BE2C (cell line): ENCODE measurements around the gene LRFN2.

Source experiments
- DNase-seq: peaks from one replicate; pipeline ENCODE4 v3.0.0-alpha.2; 2020
- H3K27me3 ChIP-seq: fragments of 250-450 bp; sonication (Bioruptor Pico); 2 replicates; pipeline ENCODE4 v1.5.1; 2020; ENCODE audit warnings: mild to moderate bottlenecking
- H3K36me3 ChIP-seq: fragments of 250-450 bp; sonication (Bioruptor Pico); 2 replicates; pipeline ENCODE4 v1.5.1; 2020; ENCODE audit warnings: mild to moderate bottlenecking
- H3K4me1 ChIP-seq: fragments of 250-450 bp; sonication (Bioruptor Pico); 2 replicates; pipeline ENCODE4 v1.5.1; 2020
- H3K4me3 ChIP-seq: 2 replicates; pipeline ENCODE4 v1.5.1; 2011; ENCODE audit warnings: low read depth, low read length
- H3K9me3 ChIP-seq: fragments of 250-450 bp; sonication (Bioruptor Pico); 2 replicates; pipeline ENCODE4 v1.5.1; 2020
- TF ChIP-seq, protein P1 (sequence below): IDR thresholded peaks from 2 replicates; pipeline ENCODE4 v1.5.1; 2012; ENCODE audit warnings: mild to moderate bottlenecking, low read depth, low read length

The LRFN2 gene

GRCh38 chr6:40509086-40509485 is 78.1 kb downstream of the LRFN2 start:
- no peak overlapping the region for H3K4me3 ChIP-seq
- peaks cover 9% of the 10 kb centered on the region for H3K4me1 ChIP-seq
- H3K27me3 ChIP-seq: no peaks in the 10 kb centered on the region
- TF ChIP-seq, protein P1, sequence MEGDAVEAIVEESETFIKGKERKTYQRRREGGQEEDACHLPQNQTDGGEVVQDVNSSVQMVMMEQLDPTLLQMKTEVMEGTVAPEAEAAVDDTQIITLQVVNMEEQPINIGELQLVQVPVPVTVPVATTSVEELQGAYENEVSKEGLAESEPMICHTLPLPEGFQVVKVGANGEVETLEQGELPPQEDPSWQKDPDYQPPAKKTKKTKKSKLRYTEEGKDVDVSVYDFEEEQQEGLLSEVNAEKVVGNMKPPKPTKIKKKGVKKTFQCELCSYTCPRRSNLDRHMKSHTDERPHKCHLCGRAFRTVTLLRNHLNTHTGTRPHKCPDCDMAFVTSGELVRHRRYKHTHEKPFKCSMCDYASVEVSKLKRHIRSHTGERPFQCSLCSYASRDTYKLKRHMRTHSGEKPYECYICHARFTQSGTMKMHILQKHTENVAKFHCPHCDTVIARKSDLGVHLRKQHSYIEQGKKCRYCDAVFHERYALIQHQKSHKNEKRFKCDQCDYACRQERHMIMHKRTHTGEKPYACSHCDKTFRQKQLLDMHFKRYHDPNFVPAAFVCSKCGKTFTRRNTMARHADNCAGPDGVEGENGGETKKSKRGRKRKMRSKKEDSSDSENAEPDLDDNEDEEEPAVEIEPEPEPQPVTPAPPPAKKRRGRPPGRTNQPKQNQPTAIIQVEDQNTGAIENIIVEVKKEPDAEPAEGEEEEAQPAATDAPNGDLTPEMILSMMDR: no peak
- no peak for DNase-seq
- no peaks in the 10 kb centered on the region for H3K36me3 ChIP-seq
- no peaks in the 10 kb centered on the region for H3K9me3 ChIP-seq

- TF ChIP-seq, protein P1: no peak
- H3K9me3 ChIP-seq: no peaks in the 10 kb centered on the region
- DNase-seq: no peak
- H3K27me3 ChIP-seq: no peaks in the 10 kb centered on the region
- no peak overlapping the region for H3K4me3 ChIP-seq
- no peaks in the 10 kb centered on the region; the same call in 1 of the 2 replicates for H3K4me1 ChIP-seq
- H3K36me3 ChIP-seq: no peaks in the 10 kb centered on the region
Measured at GRCh38 chr6:40506954-40507353, 80.2 kb downstream of the LRFN2 start.

- DNase-seq: no peak
- Histone ChIP-seq H3K27me3 (no peaks in the 10 kb centered on the region), H3K4me1 (no peaks in the 10 kb centered on the region), H3K4me3 (no peak overlapping the region), H3K9me3 (no peaks in the 10 kb centered on the region), H3K36me3 (no peaks in the 10 kb centered on the region)
- TF ChIP-seq, protein P1: no peak
Measured at GRCh38 chr6:40505191-40505810, 81.9 kb downstream of the LRFN2 start.

DNA sequence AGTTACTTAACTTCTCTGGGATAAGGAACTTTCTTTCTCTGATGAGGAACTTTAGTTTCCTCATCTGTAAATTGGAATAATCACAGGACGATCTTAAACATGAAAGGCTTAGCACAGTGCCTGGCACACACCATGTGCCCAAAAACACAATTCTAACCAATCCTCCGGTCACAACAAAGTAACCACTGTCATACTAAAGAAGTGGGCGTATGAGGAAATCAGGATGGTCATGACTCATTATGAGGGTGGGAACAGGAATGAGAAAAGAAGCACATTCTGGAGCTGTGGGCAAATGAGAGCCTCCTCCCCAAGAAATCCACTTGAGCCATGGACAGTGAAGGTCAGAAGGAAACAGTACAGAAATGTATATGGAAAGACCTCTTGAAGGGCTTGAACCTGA is 82.9 kb downstream of the LRFN2 start:
- Histone ChIP-seq H3K27me3 (no peaks in the 10 kb centered on the region), H3K36me3 (no peaks in the 10 kb centered on the region), H3K4me3 (no peak overlapping the region), H3K9me3 (no peaks in the 10 kb centered on the region), H3K4me1 (no peaks in the 10 kb centered on the region)
- DNase-seq: no peak
- TF ChIP-seq, protein P1: no peak

- TF ChIP-seq, protein P1: no peak
- no peak overlapping the region for H3K4me3 ChIP-seq
- no peaks in the 10 kb centered on the region for H3K27me3 ChIP-seq
- no peaks in the 10 kb centered on the region for H3K36me3 ChIP-seq
- H3K9me3 ChIP-seq: no peaks in the 10 kb centered on the region
- DNase-seq: no peak
- no peaks in the 10 kb centered on the region for H3K4me1 ChIP-seq
Measured at GRCh38 chr6:40500227-40500626, 86.9 kb downstream of the LRFN2 start.

GRCh38 chr6:40499215-40499614 is 87.9 kb downstream of the LRFN2 start:
- Histone ChIP-seq H3K9me3 (no peaks in the 10 kb centered on the region), H3K36me3 (no peaks in the 10 kb centered on the region), H3K4me3 (no peak overlapping the region), H3K27me3 (no peaks in the 10 kb centered on the region), H3K4me1 (no peaks in the 10 kb centered on the region)
- DNase-seq: no peak
- TF ChIP-seq, protein P1: no peak
